Activated CD8-positive, alpha-beta memory T cell treated with anti-CD3 and anti-CD28 coated beads, Interleukin-2, amount 50 U/mL, for 1 hour (primary cell): ENCODE measurements around the gene RANBP3.
"Not testable (repeated sequence)": the region's sequence is repeated elsewhere in the genome, so short reads cannot be mapped to it uniquely, and the experiment has no call there.

Source experiments
- DNase-seq: peaks from one replicate; pipeline ENCODE4 v3.0.0-alpha.2; 2020; ENCODE audit errors: extremely low read depth

The RANBP3 gene

DNA sequence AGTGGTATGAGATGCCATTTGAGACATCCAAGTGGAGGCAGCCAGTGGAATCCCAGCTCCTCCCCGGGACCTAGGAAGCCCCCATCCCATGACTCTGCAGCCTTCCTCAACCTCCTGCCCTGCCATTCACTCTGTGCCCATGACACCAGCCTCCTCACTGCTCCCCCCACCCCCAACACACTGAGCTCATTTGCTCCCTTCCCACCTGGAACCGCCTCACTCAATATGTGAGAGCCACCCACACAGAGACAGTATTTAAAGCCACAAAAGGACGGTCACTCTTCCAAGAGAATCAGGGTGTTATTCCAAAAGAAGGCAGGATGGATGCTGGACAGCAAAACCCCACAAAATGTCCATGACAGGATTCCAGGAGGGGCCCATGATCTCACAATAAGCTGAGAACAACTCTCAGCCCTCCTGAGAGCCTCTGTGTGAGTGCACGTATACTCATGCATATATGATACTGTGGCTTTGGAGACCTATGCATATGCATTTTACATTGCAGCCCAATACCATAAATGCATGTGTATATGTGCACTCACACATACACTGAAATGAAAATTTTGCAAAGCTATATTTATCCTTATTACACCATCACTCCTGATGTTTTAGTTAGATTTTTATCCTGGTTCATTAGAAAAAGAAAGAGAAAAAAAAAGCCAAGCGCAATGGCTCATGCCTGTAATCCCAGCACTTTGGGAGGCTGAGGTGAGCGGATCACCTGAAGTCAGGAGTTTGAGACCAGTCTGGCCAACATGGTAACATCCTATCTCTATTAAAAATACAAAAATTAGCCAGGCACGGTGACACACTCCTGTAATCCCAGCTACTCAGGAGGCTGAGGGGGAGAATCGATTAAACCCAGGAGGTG, 10.8 kb upstream of the RANBP3 start:
- DNase-seq: no peak

DNA sequence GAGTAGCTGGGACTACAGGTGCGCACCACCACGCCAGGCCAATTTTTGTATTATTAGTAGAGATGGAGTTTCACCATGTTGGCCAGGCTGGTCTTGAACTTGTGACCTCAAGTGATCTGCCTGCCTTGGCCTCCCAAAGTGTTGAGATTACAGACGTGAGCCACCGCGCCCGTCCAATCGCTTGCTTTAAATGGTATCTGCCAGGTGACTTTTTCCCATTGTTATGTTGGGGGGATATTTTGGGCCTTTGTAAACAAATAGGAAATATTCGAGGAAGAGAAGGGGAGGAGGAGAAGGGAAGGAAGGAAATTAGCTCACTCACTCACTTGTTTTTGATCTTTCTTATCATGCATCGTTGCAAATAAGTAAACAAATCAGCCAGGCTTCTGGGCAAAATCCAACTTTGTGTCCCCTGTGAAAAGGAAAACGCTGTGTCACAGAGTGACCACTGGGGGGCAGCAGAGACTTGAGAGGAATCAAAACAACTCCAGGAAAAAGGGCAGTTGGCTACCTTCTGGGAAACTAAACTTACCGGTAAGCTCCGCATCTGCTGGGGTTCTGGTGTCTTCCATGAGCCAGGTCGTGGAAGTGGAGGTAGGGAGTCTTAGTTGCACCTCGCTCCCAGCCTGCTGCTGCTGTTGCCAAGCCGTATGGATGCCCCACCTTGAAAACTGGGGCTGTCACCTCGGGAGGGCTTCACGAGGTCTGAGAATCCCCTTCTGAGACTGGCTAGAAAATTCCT, 9.3 kb upstream of the RANBP3 start:
- peak; percentile 34 for DNase-seq

DNA sequence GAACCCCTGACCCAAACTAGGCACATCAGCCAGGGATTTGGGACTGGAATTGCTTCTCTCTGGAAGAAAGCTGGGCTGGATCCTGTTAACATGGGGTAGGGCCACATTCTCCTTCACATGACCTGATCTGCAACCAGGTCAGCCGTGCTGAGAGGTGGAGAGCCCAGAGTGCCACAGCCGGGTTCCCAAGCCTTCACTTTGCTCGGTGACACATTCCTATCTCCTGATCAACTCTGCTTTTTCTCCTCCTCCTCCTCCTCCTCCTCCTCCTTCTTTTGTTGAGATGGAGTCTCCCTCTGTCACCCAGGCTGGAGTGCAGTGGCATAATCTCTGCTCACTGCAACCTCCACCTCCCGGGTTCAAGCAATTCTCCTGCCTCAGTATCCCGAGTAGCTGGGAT, 7.9 kb upstream of the RANBP3 start:
- not testable (repeated sequence) for DNase-seq

DNA sequence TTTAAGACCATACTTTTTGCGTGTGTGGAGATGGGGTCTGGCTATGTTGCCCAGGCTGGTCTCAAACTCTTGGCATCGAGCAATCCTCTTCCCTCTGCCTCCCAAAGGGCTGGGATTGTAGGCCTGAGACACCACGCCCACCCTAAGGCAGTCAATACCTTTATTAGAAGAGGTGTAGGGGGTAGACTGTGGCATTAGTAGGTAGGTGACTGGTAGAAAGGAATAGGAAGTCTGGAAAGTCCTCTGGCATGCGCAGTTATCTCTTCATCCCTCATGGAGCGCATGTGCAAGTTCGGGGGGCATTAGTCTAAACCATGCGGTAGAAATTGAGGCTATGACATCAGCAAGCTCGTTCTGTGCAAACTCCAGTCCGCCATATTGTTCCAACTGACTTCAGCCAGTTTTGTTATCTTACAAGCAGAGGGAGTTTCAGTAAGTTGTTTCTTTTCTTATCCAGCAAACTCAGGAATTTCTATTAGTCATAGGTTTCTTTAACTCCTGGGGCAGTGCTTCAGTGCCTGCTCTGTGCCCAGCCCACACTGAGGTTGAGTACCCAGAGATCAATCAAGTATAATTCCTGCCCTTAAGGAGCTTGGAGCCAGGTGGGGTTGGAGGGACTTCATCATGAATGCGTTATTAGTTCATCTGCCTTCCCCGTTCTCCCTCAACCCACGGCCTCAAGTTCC, 7.3 kb upstream of the RANBP3 start:
- no peak for DNase-seq

DNA sequence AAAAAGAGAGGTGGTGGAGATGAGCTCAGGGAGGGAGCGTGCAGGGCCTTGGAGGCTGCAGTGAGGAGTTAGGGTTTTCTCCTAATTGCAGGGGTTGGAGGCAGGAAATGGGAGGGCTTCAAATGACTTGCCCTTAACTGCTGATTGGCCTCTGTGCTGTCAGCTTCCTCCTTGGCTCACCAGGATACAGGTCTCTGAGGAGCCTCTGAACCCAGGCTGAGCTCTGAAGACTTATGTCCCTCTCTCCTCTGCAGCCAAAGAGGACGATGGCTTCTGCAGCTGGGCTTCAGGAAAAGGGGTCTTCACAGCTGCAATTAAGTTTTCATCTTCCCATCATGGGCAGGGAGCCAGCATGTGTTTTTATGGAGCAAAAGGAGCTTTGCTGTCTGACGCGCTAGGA, 6.7 kb upstream of the RANBP3 start:
- DNase-seq: no peak

DNA sequence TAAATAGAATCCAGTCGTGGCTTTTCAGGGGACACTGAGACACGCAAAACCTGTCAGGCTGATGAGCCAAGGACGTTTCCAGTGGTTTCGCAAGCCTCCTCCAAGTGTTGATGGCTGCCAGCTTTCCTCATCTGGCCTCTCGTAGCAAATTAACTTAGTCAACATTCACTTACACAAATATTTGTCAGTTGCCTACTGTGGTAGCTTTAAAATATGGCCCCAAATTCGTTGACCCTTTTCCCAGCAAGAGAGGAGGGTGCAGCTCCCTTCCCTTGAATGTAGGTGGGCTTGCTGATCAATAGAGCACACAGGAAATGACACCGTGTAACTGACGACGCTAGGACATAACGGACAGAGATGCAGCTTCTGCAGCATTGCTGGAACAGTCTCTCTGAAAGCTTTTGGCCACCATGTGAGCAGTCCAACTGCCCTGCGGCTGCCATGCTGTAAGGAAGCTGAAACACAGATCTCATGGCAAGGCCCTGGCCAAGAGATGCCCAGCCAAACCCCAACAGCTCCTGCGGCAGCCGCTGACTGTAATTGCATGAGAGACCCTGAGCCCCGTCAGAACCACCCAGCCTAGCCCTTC, 5.5 kb upstream of the RANBP3 start:
- DNase-seq: no peak

DNA sequence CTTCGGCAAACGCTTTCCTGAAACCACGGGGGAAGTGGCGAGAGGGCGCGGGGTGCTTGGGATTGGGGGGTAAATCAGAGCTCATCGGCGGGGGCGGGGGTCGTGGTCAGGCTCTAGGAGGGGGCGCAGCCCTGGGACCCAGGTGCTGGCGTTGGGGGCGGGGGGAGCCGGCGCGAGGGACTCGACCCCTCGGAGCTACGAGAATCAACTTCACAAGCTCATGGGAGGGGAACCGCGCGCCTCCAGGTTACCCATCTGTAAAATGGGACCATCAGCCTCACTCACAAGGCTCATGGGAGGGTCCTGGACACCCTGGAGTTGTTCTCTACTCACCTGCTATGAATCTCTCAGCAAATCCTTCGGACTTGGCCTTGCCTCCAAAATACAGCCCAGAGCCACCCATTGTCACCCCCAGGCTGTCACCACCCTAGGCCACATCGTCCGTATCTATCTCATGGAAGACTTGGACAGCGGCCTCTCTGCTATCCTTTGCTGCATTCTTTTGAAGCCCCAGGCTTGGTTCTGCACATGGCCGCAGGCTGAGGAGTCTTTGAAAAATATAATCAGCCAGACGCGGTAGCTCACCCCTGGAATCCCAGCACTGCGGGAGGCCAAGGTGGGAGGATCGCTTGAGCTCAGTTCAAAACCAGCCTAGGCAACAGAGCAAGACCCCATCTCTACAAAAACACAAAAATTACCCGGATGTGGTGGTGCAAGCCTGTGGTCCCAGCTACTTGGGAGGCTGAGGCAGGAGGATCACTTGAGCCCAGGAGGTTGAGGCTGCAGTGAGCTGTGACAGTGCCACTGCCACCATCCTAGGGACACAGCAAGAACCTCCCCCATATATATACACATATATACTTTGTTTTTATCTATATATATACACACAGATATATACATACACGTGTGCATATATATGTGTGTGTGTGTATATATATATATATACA, 939 bp upstream of the RANBP3 start:
- DNase-seq: no peak

DNA sequence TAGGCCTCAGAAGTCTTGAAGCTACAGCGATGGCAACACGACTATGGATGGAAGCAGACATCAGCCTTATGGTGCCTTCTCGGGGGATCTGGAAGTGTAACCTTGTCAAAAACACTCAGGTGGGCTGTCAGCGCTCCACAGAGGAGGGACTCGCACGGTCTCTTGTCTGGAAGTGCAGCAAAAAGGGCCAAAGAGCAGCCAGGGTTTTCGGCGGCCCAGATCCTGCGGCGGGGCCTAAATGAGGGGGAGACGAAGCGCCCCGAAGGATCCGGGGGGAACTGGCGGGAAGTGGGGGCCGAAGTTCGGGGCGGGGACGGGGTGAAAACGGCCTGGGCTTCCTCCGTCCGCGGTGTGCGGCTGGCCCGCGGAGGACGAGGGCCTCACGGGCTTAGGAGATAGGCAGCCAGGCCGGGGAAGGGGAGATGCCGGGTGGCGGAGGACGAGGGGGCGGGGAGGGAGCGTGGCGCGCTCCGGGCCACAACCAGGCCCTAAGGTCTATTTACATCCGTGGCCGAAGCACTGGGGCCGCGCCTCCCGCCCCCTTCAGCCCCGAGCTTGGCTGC, 637 bp downstream of the RANBP3 start:
- no peak for DNase-seq

DNA sequence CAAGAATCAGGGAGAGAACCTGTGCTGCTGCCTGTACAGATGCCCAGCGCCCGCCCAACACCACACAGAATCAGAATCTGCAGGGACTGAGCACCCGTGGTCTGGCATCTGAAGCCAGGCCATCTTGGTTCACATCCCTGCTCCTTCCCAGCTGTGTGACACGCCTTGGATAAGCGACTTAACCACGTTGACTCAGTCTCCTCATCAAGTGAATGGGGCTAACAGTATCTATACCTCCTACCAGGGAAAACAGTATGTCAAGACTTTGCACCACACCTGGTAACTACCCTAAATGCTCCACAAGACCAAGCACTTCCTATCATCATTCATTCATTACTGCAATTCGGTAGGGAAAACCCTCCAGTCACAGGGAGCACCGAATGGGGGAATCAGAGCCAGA, 1.2 kb downstream of the RANBP3 start:
- no peak for DNase-seq

DNA sequence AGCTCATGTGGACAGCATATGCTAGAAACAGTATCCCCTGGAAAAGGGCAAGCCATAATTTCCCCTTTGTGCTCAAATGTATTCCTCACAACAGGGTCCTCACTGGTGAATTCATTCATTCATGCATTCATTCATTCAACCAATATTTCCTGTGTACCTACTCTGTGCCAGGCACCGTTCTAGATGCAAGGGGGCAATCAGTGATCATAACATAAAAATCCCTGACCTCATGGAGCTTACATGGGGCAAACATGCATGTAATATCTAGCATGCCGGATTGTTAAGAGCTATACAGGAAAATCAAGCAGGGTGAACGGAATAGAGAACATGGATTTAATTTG, 2.6 kb downstream of the RANBP3 start:
- no peak for DNase-seq

DNA sequence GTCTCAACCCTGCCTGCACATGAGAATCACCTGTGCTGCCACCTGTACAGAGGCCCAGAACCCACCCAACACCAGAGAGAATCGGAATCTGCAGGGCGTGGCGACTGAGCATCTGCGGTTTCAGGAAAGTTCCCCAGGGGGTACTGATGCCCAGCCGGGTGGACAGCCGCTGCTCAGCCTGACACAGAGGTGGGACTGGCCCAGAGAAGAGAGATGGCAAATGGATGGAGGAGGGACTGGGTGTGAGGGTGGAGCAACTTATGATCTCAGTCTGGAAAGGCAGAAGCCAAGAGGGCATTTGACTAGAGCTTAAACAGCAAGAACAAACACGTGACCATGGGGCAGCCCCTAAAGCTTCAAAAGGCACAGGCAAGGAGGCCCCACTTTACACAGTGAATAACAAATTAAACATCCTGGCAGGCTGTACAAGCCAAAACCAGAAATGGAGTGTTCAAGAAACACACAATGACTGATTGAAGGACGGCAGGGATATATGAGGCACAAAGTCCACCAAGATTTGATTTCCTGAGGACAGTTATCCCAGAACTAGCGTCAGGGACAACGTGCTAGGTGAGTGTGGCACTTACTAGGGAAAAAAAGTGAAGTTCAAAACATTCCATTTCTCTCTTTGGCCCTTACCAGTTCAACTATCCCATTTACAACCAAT, 3.1 kb downstream of the RANBP3 start:
- DNase-seq: no peak

DNA sequence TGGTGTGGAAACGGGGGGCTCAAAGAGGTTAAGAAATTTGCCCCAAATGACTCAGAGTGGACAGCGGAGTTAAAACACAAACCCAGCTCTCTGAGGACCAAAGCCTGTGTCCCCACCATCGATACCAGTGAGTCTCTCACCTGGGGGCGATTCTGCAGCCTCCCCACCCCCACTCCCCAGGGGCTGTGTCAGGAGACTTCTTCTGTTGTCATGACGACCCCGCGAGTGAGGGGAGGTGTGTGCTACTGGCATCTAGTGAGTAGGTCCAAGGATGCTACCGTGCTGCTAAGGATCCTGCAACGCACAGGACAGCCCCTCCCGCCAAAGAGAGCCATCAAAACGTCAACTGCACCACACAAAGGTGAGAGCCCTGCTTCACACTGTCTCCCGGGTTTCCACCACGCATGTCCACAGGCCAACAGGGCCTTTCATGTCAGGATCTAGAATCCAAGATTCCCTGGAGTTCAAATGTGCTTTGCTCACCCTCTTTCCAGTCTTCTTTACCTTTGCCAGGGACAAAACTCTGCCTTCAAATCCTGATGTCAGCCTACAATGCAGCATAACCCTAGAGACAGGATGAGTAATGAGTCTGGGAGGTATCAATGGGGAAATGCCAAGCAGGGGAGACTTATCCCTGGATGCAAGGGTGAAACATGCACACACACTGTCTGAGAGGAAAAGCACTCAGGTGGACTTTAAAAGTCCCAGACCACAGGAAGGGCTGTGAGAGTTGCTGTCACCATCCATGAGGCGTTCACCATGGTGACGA, 3.9 kb downstream of the RANBP3 start:
- no peak for DNase-seq

DNA sequence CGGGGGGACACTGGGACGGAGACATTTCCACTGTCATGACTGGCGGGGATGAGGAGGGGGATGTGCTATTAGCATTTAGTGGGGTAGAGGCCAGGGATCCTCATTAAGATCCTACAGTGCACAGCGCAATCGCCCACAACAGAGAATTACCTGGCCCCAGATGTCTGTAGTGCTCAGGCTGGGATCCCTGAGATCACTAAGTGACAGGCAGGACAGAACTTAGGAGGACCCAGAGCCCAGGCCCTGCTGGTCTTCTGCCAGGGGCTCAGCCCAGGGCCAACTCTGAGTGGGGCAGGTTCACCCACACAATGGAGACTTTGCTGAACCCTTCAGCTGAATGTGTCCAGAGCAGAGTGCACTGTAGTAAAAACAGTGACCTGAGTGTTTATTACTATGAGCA, 4.6 kb downstream of the RANBP3 start:
- DNase-seq: no peak

DNA sequence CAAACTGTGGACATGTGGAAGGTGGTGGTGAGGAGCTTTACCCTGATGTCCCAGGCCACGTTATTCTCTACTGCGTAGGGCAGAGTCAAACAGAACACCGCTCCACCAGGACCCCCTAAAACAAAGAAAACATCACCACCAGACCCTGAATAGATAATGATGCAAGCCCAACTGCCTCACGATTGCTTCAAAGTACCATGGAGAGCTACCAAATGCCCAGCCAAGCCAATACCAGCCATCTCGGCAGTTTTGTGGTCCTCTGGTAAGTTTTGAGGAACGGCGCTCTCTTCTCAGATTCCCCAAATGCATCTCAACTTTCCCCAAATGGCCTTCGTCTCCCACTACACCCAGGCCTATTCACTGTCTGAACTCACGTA, 5.6 kb downstream of the RANBP3 start:
- DNase-seq: no peak

DNA sequence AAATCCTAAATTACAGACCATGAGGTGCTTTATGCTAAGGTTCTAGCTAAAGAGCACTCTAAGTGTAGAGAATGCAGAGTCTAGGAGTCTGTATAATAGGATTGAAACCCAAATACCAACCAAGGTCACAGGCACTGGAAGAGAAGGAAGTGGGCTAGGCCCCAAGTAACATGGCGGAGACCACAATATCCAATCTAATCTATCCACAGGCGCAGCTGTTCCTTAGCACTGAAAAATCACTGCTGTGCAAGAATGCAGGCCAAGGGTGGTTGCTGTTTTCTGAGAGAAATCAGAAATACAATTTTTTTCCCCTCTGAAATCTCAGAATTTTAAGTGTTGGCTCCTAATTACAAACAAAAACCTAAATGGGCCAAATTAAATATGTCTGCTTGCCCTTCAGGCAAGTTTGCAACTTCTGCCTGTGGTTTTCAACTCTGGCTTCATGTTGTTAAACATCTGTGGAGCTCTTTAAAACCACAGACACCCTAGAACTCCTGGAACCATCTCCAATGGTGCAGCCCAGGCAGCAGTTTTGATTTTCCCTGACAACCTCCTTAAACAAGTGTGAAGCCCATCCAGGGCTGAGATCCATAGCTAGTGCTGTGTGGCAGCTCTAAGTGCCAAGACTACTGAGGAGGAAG, 6.1 kb downstream of the RANBP3 start:
- DNase-seq: no peak

DNA sequence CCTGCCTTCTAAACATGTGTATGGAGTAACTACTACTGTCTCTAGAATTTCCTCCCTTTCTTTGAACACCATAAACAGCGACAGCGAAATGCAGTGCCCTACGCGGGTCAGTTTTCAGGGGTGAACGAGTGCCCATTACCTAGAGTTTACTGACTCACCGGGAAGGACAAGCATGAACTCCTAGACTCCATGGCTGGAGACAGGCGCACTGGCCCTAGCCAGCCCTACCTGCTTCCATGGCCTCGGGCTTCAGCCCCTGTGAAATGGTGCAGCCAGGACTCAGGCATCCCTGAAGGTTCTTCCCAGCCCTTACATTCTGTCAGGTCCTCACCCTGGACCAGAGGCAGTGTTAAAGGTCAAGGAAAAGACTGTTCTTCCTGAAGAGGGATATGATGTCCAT, 8.5 kb downstream of the RANBP3 start:
- no peak for DNase-seq

DNA sequence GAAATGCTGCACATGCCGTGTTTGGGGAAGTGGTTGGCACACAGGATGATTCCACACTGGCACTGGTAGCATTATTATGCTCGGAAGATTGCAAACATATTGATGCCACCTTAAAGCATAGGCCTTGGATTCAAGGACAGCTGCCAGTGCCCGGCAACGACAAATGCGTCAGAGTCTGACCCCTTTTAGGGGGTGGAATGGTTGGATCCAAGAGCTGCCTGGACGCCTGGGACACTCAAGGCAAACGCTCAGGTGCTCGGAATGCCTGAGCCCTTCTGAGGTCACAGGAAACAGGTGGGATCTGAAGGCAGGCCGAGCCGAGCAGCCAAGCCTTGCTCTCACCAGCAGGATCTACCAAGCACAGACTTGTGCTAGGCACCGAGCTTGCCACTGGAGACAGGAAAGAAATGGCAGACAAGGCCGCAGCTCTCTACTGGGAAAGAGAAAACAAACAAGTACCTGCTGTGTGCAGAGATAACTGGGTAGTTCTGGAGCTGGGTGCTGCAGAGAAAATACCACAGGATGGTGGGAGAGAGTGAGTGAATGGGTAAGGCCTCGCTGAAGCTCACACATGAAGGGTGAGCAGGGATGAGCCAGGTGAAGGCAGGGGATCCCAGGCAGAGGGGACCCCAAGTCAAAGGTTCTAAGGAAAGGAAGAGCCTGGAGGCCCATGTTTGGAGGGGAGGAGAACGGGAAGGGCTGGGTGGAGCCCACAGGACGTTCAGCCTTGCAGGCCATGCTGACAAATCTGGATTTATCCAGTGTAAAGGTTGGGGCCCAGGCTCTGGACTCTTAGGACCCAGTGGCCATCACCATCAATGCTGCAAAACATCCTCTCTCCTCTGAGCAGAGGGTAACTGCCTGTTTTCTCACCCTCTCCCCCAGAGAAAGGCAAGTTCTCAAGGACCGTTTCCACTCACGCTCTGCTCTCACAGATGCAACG, 9.2 kb downstream of the RANBP3 start:
- no peak for DNase-seq

DNA sequence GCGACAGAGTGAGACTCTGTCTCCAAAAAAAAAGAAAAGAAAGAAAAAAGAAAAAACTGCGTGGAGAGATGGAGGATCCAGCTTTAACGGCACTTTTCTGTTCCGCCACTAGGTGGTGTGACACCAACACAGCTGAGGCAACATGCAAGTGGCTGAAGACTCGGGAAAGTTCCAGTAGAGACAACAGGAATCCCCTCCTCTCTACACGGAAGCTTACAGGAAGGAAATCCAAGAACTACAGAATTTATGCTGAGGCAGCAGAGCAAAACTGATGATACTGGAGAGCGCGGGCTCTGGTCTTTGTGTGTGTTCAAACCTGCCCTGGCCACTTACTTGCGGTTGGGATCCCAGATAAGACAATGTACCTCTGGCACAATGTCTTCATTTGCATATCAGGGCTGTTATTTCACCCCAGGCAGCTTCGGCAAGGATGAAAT, 9.9 kb downstream of the RANBP3 start:
- DNase-seq: no peak
